HG03460 (cell line): ENCODE data around the gene TAS2R40.
"Not testable (repeated sequence)": the region's sequence is repeated elsewhere in the genome, so short reads cannot be mapped to it uniquely, and the experiment has no call there.

Experiments used
- ATAC-seq: cut with Tn5 transposase; IDR thresholded peaks from one replicate; pipeline ENCODE4 v1.9.1; 2021; ENCODE audit not compliant: unreplicated experiment

TAS2R40 gene

GRCh38 chr7:143221737-143222136 is at the start of gene TAS2R40:
TSS of gene TAS2R40 (plus strand) at chr7:143222037. CDS start at chr7:143222079, 42 bp downstream.
- ATAC-seq: no peak

GRCh38 chr7:143172354-143172753 is 49.5 kb upstream of the TAS2R40 start:
- ATAC-seq: no peak

- ATAC-seq: no peak
These were observed 45.7 kb upstream of the TAS2R40 start for GRCh38 chr7:143176128-143176527.

- ATAC-seq: no peak
These were observed 44.3 kb upstream of the TAS2R40 start for GRCh38 chr7:143177374-143178119.

- ATAC-seq: not testable (repeated sequence)
These were observed 41.1 kb upstream of the TAS2R40 start for GRCh38 chr7:143180771-143181170.

- ATAC-seq: no peak
These were observed 40.5 kb upstream of the TAS2R40 start for GRCh38 chr7:143181349-143181748.

- ATAC-seq: no peak
These were observed 38.8 kb upstream of the TAS2R40 start, which contains the start of gene TAS2R39 for GRCh38 chr7:143183024-143183423. TSS of gene TAS2R39 (plus strand) at chr7:143183419. CDS start at chr7:143183419, 0 bp downstream.

- no peak for ATAC-seq
These were observed 36.3 kb upstream of the TAS2R40 start for GRCh38 chr7:143185551-143185950.

- ATAC-seq: no peak
These were observed 32.8 kb upstream of the TAS2R40 start for GRCh38 chr7:143188994-143189393.

- ATAC-seq: no peak
These were observed 28.0 kb upstream of the TAS2R40 start for GRCh38 chr7:143193880-143194279.

GRCh38 chr7:143199040-143199439 is 22.8 kb upstream of the TAS2R40 start:
- ATAC-seq: peak; percentile 54

- ATAC-seq: no peak
These were observed 19.7 kb upstream of the TAS2R40 start for GRCh38 chr7:143202161-143202560.

- ATAC-seq: no peak
These were observed 18.5 kb upstream of the TAS2R40 start for GRCh38 chr7:143203386-143203785.

- ATAC-seq: peak; percentile 74
These were observed 16.1 kb upstream of the TAS2R40 start for GRCh38 chr7:143205560-143206293.

- ATAC-seq: no peak
These were observed 11.3 kb upstream of the TAS2R40 start for GRCh38 chr7:143210541-143210940.

- ATAC-seq: not testable (repeated sequence)
These were observed 8.4 kb upstream of the TAS2R40 start for GRCh38 chr7:143213478-143213877.

- ATAC-seq: peak; percentile 91
These were observed 6.8 kb upstream of the TAS2R40 start for GRCh38 chr7:143214789-143215679.

- ATAC-seq: no peak
These were observed 5.7 kb upstream of the TAS2R40 start for GRCh38 chr7:143216151-143216550.

GRCh38 chr7:143216686-143217085 is 5.2 kb upstream of the TAS2R40 start:
- ATAC-seq: no peak

GRCh38 chr7:143217806-143218205 is 4.0 kb upstream of the TAS2R40 start:
- ATAC-seq: no peak

- no peak for ATAC-seq
These were observed 551 bp upstream of the TAS2R40 start for GRCh38 chr7:143221286-143221685.
